Measurements from ENCODE around the gene SMIM13.

Gene SMIM13

GRCh38 chr6:11139051-11139960 lies 45.7 kb downstream of the SMIM13 start:
- no peak for TF ChIP-seq CTCF (IDR thresholded peaks at IDR 0.05; ENCODE audit: low read depth, low read length)
- in situ Hi-C loops (cut with HindIII; ENCODE audit: low sequenced_read_pairs), result no loop called here
- peak; percentile 47 for DNase-seq (ENCODE audit: low read depth, low spot score)
- no peak overlapping the region for H3K4me3 ChIP-seq (ENCODE audit: low read depth, low read length)

- in situ Hi-C loops (cut with HindIII; ENCODE audit: low sequenced_read_pairs), result no loop called here
- no peak for TF ChIP-seq CTCF (IDR thresholded peaks at IDR 0.05; ENCODE audit: low read depth, low read length)
- no peak for DNase-seq (ENCODE audit: low read depth, low spot score)
- H3K4me3 ChIP-seq (ENCODE audit: low read depth, low read length), result no peak overlapping the region
Observed at GRCh38 chr6:11140056-11140455, 46.4 kb downstream of the SMIM13 start.

- in situ Hi-C loops (cut with HindIII; ENCODE audit: low sequenced_read_pairs), result no loop called here
- no peak overlapping the region for H3K4me3 ChIP-seq (ENCODE audit: low read depth, low read length)
- TF ChIP-seq CTCF (IDR thresholded peaks at IDR 0.05; ENCODE audit: low read depth, low read length), result no peak
- DNase-seq (ENCODE audit: low read depth, low spot score), result no peak
Observed at GRCh38 chr6:11141295-11141694, 47.7 kb downstream of the SMIM13 start.

GRCh38 chr6:11142296-11143027 lies 48.8 kb downstream of the SMIM13 start:
- DNase-seq (ENCODE audit: low read depth, low spot score), result no peak
- in situ Hi-C loops (cut with HindIII; ENCODE audit: low sequenced_read_pairs), result no loop called here
- TF ChIP-seq CTCF (IDR thresholded peaks at IDR 0.05; ENCODE audit: low read depth, low read length), result no peak

GRCh38 chr6:11143394-11144371 lies 50.0 kb downstream of the SMIM13 start:
- no peak overlapping the region for H3K4me3 ChIP-seq (ENCODE audit: low read depth, low read length)
- DNase-seq (ENCODE audit: low read depth, low spot score), result peak; percentile 88
- in situ Hi-C loops (cut with HindIII; ENCODE audit: low sequenced_read_pairs), result no loop called here

More at GRCh38 chr6:11142296-11143027, 48.8 kb downstream of the SMIM13 start:
- no peak overlapping the region for H3K4me3 ChIP-seq (ENCODE audit: low read depth, low read length)

More at GRCh38 chr6:11143394-11144371, 50.0 kb downstream of the SMIM13 start:
- TF ChIP-seq CTCF (IDR thresholded peaks at IDR 0.05; ENCODE audit: low read depth, low read length), result no peak

Measured in astrocyte of the spinal cord (primary cell).